Activated T-helper 1 cell treated with anti-CD3 and anti-CD28 coated beads, Interleukin-12 subunit alpha, Interleukin-12 subunit beta, Interleukin-2, Interleukin-4 antibody, amounts not matched to agents 30 ng/mL and 10 ng/mL and 1 ng/mL, durations not matched to agents 14 hours and 24 hours and 36 hours (primary cell): ENCODE data around the gene OR51D1. TPM values are rescaled to one million over a fixed set of nuclear protein-coding genes. Genes with fewer than 3 reads are reported as not detected.

Experiments
- DNase-seq: peaks from one replicate; pipeline ENCODE4 v3.0.0; 2021; ENCODE audit warnings: low spot score
- H3K27ac Mint-ChIP-seq: one replicate; pipeline ENCODE4 v1.8.0; 2021; ENCODE audit warnings: mild to moderate bottlenecking, mixed read lengths
- H3K27me3 Mint-ChIP-seq: one replicate; pipeline ENCODE4 v1.8.0; 2022; ENCODE audit warnings: mild to moderate bottlenecking, moderate library complexity, mixed read lengths; ENCODE audit not compliant: insufficient read depth
- H3K36me3 Mint-ChIP-seq: one replicate; pipeline ENCODE4 v1.8.0; 2021; ENCODE audit warnings: low read depth, mixed read lengths
- H3K4me1 Mint-ChIP-seq: one replicate; pipeline ENCODE4 v1.8.0; 2021; ENCODE audit warnings: low read depth, mixed read lengths
- H3K4me3 Mint-ChIP-seq: one replicate; pipeline ENCODE4 v1.8.0; 2021; ENCODE audit warnings: mild to moderate bottlenecking, moderate library complexity, mixed read lengths
- H3K9me3 Mint-ChIP-seq: one replicate; pipeline ENCODE4 v1.8.0; 2021; ENCODE audit warnings: mixed read lengths
- intact Hi-C: fragments of 100-400 bp; cut with micrococcal nuclease; formaldehyde crosslinking; loops from one replicate; pipeline ENCODE4 v1.15.1; 2024
- total RNA-seq: library from RNA; stranded (reverse); gene quantifications from 2 replicates; pipeline ENCODE4 v1.2.3, GENCODE V29; 2022

Gene OR51D1
- total RNA-seq, 1 donor from 2014 or later: not detected

GRCh38 chr11:4626207-4627099 is 10.8 kb upstream of the OR51D1 start:
- Mint-ChIP-seq H3K4me3 (no peak overlapping the region), H3K27ac (no peak overlapping the region), H3K9me3 (peaks cover 5% of the 10 kb centered on the region), H3K36me3 (no peaks in the 10 kb centered on the region), H3K27me3 (peaks cover 17% of the 10 kb centered on the region), H3K4me1 (no peaks in the 10 kb centered on the region)
- DNase-seq: peak; percentile 44
- intact Hi-C loops: loop anchor here (2.0 kb wide), 1 partner anchor 378 kb away; no protein-coding TSS in a partner anchor

GRCh38 chr11:4636136-4636535 is 1.1 kb upstream of the OR51D1 start:
- no peak for DNase-seq
- no peak overlapping the region for H3K27ac Mint-ChIP-seq
- H3K4me3 Mint-ChIP-seq: no peak overlapping the region
- intact Hi-C loops: loop anchor here (2.0 kb wide), 1 partner anchor 27 kb away; the partner anchor contains the start of gene TRIM68
- H3K9me3 Mint-ChIP-seq: no peaks in the 10 kb centered on the region
- peaks cover 8% of the 10 kb centered on the region for H3K27me3 Mint-ChIP-seq
- no peaks in the 10 kb centered on the region for H3K4me1 Mint-ChIP-seq
- no peaks in the 10 kb centered on the region for H3K36me3 Mint-ChIP-seq

- H3K27ac Mint-ChIP-seq: no peak overlapping the region
- H3K9me3 Mint-ChIP-seq: no peaks in the 10 kb centered on the region
- no peaks in the 10 kb centered on the region for H3K4me1 Mint-ChIP-seq
- H3K27me3 Mint-ChIP-seq: peaks cover under 1% of the 10 kb centered on the region
- intact Hi-C loops: loop anchor here (1.0 to 2.0 kb wide), 4 partner anchors 29 to 1171 kb away; partner anchors contain the start of genes OR52N2 and TRIM68
- H3K36me3 Mint-ChIP-seq: no peaks in the 10 kb centered on the region
- no peak for DNase-seq
- H3K4me3 Mint-ChIP-seq: no peak overlapping the region
Measured at GRCh38 chr11:4637662-4638047, 378 bp downstream of the OR51D1 start.

- DNase-seq: no peak
- no peaks in the 10 kb centered on the region for H3K9me3 Mint-ChIP-seq
- peaks cover 4% of the 10 kb centered on the region for H3K27me3 Mint-ChIP-seq
- no peaks in the 10 kb centered on the region for H3K36me3 Mint-ChIP-seq
- no peak overlapping the region for H3K4me3 Mint-ChIP-seq
- no peaks in the 10 kb centered on the region for H3K4me1 Mint-ChIP-seq
- no peak overlapping the region for H3K27ac Mint-ChIP-seq
- intact Hi-C loops: no loop called here
Measured at GRCh38 chr11:4639931-4640330, 2.7 kb downstream of the OR51D1 start.

- intact Hi-C loops: no loop called here
- Mint-ChIP-seq H3K36me3 (no peaks in the 10 kb centered on the region), H3K27ac (no peak overlapping the region), H3K9me3 (no peaks in the 10 kb centered on the region), H3K4me3 (no peak overlapping the region), H3K27me3 (peaks cover 4% of the 10 kb centered on the region), H3K4me1 (no peaks in the 10 kb centered on the region)
- DNase-seq: no peak
Measured at GRCh38 chr11:4641501-4641900, 4.2 kb downstream of the OR51D1 start.

- Mint-ChIP-seq H3K9me3 (no peaks in the 10 kb centered on the region), H3K4me1 (no peaks in the 10 kb centered on the region), H3K27me3 (peaks cover 4% of the 10 kb centered on the region), H3K27ac (no peak overlapping the region), H3K36me3 (no peaks in the 10 kb centered on the region), H3K4me3 (no peak overlapping the region)
- intact Hi-C loops: no loop called here
- no peak for DNase-seq
Measured at GRCh38 chr11:4642043-4642442, 4.8 kb downstream of the OR51D1 start.

- no peak for DNase-seq
- intact Hi-C loops: no loop called here
- no peak overlapping the region for H3K27ac Mint-ChIP-seq
- no peaks in the 10 kb centered on the region for H3K9me3 Mint-ChIP-seq
- peaks cover 6% of the 10 kb centered on the region for H3K27me3 Mint-ChIP-seq
- H3K4me1 Mint-ChIP-seq: no peaks in the 10 kb centered on the region
- no peaks in the 10 kb centered on the region for H3K36me3 Mint-ChIP-seq
- no peak overlapping the region for H3K4me3 Mint-ChIP-seq
Measured at GRCh38 chr11:4643076-4643475, 5.8 kb downstream of the OR51D1 start.

GRCh38 chr11:4643682-4644081 is 6.4 kb downstream of the OR51D1 start, which contains the start of gene OR51E1:
Gene OR51E1 (plus strand): TSS chr11:4643982. CDS start chr11:4652527, 8,545 bp downstream.
- Mint-ChIP-seq H3K4me3 (no peak within 1 kb of the TSS), H3K9me3 (no peaks in the 10 kb centered on the region), H3K27ac (no peak within 1 kb of the TSS), H3K36me3 (no peaks in the 10 kb centered on the region), H3K4me1 (no peaks in the 10 kb centered on the region), H3K27me3 (peaks cover 6% of the 10 kb centered on the region)
- no peak for DNase-seq
- intact Hi-C loops: no loop called here

GRCh38 chr11:4644233-4644632 is 7.0 kb downstream of the OR51D1 start:
- peaks cover 6% of the 10 kb centered on the region for H3K27me3 Mint-ChIP-seq
- no peaks in the 10 kb centered on the region for H3K4me1 Mint-ChIP-seq
- H3K4me3 Mint-ChIP-seq: no peak overlapping the region
- no peak overlapping the region for H3K27ac Mint-ChIP-seq
- H3K36me3 Mint-ChIP-seq: no peaks in the 10 kb centered on the region
- DNase-seq: no peak
- intact Hi-C loops: no loop called here
- no peaks in the 10 kb centered on the region for H3K9me3 Mint-ChIP-seq

- Mint-ChIP-seq H3K36me3 (no peaks in the 10 kb centered on the region), H3K4me1 (no peaks in the 10 kb centered on the region), H3K27me3 (peaks cover 11% of the 10 kb centered on the region), H3K9me3 (no peaks in the 10 kb centered on the region), H3K4me3 (no peak overlapping the region), H3K27ac (no peak overlapping the region)
- intact Hi-C loops: no loop called here
- DNase-seq: no peak
Measured at GRCh38 chr11:4645974-4646373, 8.7 kb downstream of the OR51D1 start.

- H3K9me3 Mint-ChIP-seq: no peaks in the 10 kb centered on the region
- no peaks in the 10 kb centered on the region for H3K36me3 Mint-ChIP-seq
- no peak overlapping the region for H3K27ac Mint-ChIP-seq
- H3K27me3 Mint-ChIP-seq: peaks cover 11% of the 10 kb centered on the region
- intact Hi-C loops: no loop called here
- H3K4me1 Mint-ChIP-seq: no peaks in the 10 kb centered on the region
- H3K4me3 Mint-ChIP-seq: no peak overlapping the region
- DNase-seq: no peak
Measured at GRCh38 chr11:4647766-4648165, 10.5 kb downstream of the OR51D1 start.

GRCh38 chr11:4654635-4655369 is 17.5 kb downstream of the OR51D1 start:
- Mint-ChIP-seq H3K36me3 (no peaks in the 10 kb centered on the region), H3K4me1 (no peaks in the 10 kb centered on the region), H3K27ac (no peak overlapping the region), H3K4me3 (no peak overlapping the region), H3K9me3 (no peaks in the 10 kb centered on the region), H3K27me3 (peaks cover 12% of the 10 kb centered on the region)
- intact Hi-C loops: no loop called here
- DNase-seq: no peak
